ENCODE results near the gene PRPF8. TPM values are rescaled to one million over a fixed set of nuclear protein-coding genes. Genes with fewer than 3 reads are reported as not detected.

Gene PRPF8
- total and polyA plus RNA-seq, 2 of the 13 experiments (the other 11 are each of a cell fraction or from before 2014, with no cell fraction given): 112 to 179 TPM

DNA sequence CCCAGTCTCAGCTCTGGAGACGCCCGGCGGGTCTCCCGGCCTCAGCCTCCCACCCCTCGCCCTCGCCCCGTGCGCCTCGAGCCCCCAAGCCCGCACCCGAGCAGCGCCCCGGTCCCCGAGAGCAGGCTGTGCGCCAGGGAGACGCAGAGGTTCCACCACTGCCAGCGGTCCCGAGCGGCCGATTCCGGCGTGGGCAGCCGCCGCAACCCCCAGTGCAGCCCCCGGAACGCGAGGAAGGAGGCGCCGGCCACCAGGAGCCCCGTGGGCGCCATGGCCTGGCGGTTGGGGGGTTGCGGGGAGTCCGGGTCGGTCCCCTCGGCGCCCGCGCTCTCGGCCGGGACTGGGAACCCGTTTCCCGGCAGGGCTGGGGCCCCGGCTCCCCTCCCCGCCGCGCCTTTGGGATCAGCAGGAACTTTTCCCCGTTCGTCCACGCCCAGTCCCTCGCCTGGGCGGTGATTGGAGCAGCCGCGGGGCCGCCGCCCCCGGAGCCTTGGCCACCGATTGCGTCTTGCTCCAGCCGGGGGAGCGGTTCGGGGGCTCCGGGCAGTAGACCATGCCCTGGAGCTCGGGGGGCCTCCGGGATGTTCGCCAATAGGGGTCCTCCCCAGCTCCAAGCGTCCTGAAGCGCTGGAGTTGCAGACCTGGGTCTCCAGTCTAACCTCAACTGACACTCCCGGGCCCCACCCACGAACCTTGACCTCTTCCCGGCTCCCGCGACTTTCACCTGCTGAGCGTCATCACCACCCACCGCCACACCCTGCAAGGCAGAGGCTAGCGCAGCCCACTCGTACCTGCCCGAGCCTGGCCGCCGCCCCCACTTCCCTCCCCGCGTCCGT, 25.5 kb upstream of the PRPF8 start, which contains the start of gene TLCD2 (continued):
- no peak for TF ChIP-seq CEBPB (IDR thresholded peaks at IDR 0.05; ENCODE audit: borderline replicate concordance, low read depth, low read length)
- 0 out of 2 replicates have a peak, but pooled peaks have one; percentile 38 for TF ChIP-seq MAF1 (CRISPR knock-in tag; IDR thresholded peaks at IDR 0.05; ENCODE audit: borderline replicate concordance)
- TF ChIP-seq ZNF337 (CRISPR knock-in tag; IDR thresholded peaks at IDR 0.05; ENCODE audit: borderline replicate concordance, low read depth): no peak
- TF ChIP-seq NKX3-1 (CRISPR knock-in tag; IDR thresholded peaks at IDR 0.05): no peak
- TF ChIP-seq, protein P1, sequence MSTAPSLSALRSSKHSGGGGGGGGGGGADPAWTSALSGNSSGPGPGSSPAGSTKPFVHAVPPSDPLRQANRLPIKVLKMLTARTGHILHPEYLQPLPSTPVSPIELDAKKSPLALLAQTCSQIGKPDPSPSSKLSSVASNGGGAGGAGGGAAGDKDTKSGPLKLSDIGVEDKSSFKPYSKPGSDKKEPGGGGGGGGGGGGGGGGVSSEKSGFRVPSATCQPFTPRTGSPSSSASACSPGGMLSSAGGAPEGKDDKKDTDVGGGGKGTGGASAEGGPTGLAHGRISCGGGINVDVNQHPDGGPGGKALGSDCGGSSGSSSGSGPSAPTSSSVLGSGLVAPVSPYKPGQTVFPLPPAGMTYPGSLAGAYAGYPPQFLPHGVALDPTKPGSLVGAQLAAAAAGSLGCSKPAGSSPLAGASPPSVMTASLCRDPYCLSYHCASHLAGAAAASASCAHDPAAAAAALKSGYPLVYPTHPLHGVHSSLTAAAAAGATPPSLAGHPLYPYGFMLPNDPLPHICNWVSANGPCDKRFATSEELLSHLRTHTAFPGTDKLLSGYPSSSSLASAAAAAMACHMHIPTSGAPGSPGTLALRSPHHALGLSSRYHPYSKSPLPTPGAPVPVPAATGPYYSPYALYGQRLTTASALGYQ (CRISPR knock-in tag; IDR thresholded peaks at IDR 0.05): no peak
- no peak for TF ChIP-seq CBX1 (IDR thresholded peaks at IDR 0.05; ENCODE audit: low read depth)
- TF ChIP-seq NR2C2 (CRISPR knock-in tag; IDR thresholded peaks at IDR 0.05; ENCODE audit: borderline replicate concordance): peak; percentile 82
- peak; percentile 42; the same call in 1 of the 2 replicates for TF ChIP-seq ZNF772 (CRISPR knock-in tag; IDR thresholded peaks at IDR 0.05)
- no peak for TF ChIP-seq SRY (CRISPR knock-in tag; IDR thresholded peaks at IDR 0.05)
- 0 out of 2 replicates have a peak, but pooled peaks have one; percentile 48 for TF ChIP-seq ZNF367 (CRISPR knock-in tag; IDR thresholded peaks at IDR 0.05; ENCODE audit: borderline replicate concordance)
- TF ChIP-seq, protein P2, sequence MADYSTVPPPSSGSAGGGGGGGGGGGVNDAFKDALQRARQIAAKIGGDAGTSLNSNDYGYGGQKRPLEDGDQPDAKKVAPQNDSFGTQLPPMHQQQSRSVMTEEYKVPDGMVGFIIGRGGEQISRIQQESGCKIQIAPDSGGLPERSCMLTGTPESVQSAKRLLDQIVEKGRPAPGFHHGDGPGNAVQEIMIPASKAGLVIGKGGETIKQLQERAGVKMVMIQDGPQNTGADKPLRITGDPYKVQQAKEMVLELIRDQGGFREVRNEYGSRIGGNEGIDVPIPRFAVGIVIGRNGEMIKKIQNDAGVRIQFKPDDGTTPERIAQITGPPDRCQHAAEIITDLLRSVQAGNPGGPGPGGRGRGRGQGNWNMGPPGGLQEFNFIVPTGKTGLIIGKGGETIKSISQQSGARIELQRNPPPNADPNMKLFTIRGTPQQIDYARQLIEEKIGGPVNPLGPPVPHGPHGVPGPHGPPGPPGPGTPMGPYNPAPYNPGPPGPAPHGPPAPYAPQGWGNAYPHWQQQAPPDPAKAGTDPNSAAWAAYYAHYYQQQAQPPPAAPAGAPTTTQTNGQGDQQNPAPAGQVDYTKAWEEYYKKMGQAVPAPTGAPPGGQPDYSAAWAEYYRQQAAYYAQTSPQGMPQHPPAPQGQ (CRISPR knock-in tag; IDR thresholded peaks at IDR 0.05; ENCODE audit: borderline replicate concordance): no peak
- no peak for TF ChIP-seq IRX3 (CRISPR knock-in tag; IDR thresholded peaks at IDR 0.05; ENCODE audit: borderline replicate concordance, low read depth)
- TF ChIP-seq ZNF749 (CRISPR knock-in tag; IDR thresholded peaks at IDR 0.05; ENCODE audit: borderline replicate concordance): no peak
- TF ChIP-seq ZNF3 (CRISPR knock-in tag; IDR thresholded peaks at IDR 0.05): no peak
- TF ChIP-seq PCBP1 (IDR thresholded peaks at IDR 0.05; ENCODE audit: borderline replicate concordance, low read depth, low read length): no peak
- no peak for TF ChIP-seq RELA (CRISPR knock-in tag; IDR thresholded peaks at IDR 0.05)
- TF ChIP-seq, protein P3, sequence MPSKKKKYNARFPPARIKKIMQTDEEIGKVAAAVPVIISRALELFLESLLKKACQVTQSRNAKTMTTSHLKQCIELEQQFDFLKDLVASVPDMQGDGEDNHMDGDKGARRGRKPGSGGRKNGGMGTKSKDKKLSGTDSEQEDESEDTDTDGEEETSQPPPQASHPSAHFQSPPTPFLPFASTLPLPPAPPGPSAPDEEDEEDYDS (CRISPR knock-in tag; IDR thresholded peaks at IDR 0.05): no peak; the same call in 1 of the 2 replicates
- TF ChIP-seq, protein P4, sequence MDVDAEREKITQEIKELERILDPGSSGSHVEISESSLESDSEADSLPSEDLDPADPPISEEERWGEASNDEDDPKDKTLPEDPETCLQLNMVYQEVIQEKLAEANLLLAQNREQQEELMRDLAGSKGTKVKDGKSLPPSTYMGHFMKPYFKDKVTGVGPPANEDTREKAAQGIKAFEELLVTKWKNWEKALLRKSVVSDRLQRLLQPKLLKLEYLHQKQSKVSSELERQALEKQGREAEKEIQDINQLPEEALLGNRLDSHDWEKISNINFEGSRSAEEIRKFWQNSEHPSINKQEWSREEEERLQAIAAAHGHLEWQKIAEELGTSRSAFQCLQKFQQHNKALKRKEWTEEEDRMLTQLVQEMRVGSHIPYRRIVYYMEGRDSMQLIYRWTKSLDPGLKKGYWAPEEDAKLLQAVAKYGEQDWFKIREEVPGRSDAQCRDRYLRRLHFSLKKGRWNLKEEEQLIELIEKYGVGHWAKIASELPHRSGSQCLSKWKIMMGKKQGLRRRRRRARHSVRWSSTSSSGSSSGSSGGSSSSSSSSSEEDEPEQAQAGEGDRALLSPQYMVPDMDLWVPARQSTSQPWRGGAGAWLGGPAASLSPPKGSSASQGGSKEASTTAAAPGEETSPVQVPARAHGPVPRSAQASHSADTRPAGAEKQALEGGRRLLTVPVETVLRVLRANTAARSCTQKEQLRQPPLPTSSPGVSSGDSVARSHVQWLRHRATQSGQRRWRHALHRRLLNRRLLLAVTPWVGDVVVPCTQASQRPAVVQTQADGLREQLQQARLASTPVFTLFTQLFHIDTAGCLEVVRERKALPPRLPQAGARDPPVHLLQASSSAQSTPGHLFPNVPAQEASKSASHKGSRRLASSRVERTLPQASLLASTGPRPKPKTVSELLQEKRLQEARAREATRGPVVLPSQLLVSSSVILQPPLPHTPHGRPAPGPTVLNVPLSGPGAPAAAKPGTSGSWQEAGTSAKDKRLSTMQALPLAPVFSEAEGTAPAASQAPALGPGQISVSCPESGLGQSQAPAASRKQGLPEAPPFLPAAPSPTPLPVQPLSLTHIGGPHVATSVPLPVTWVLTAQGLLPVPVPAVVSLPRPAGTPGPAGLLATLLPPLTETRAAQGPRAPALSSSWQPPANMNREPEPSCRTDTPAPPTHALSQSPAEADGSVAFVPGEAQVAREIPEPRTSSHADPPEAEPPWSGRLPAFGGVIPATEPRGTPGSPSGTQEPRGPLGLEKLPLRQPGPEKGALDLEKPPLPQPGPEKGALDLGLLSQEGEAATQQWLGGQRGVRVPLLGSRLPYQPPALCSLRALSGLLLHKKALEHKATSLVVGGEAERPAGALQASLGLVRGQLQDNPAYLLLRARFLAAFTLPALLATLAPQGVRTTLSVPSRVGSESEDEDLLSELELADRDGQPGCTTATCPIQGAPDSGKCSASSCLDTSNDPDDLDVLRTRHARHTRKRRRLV (CRISPR knock-in tag; IDR thresholded peaks at IDR 0.05): no peak
